Kidney glomerular epithelial cell (primary cell): ENCODE results near the gene VCP.
A peak's percentile ranks its signal among the peaks of the same experiment; 100 is the strongest.

Source experiments
- DNase-seq: peaks from one replicate; lab custom pipeline; 2025; lab: John Stamatoyannopoulos, UW

The VCP gene

GRCh38 chr9:35103660-35104191 lies 31.3 kb upstream of the VCP start:
- no peak for DNase-seq

GRCh38 chr9:35102769-35103659 lies 30.6 kb upstream of the VCP start, which contains the start of gene STOML2:
Gene STOML2 (minus strand): TSS chr9:35103131. CDS start chr9:35103094, 37 bp downstream.
- peak; percentile 92 for DNase-seq

- DNase-seq, result no peak
Observed at GRCh38 chr9:35102465-35102768, 30.0 kb upstream of the VCP start.

- DNase-seq, result no peak
Observed at GRCh38 chr9:35097573-35097972, 25.1 kb upstream of the VCP start.

GRCh38 chr9:35096035-35096849 lies 23.8 kb upstream of the VCP start, which contains the start of gene PIGO:
Gene PIGO (minus strand): TSS chr9:35096591. CDS start chr9:35095565, 1,026 bp downstream.
- peak; percentile 59 for DNase-seq

- no peak for DNase-seq
Observed at GRCh38 chr9:35091536-35091935, 19.1 kb upstream of the VCP start.

GRCh38 chr9:35089434-35089833 lies 17.0 kb upstream of the VCP start:
- DNase-seq, result no peak

GRCh38 chr9:35085078-35085477 lies 12.7 kb upstream of the VCP start:
- no peak for DNase-seq

- peak; percentile 89 for DNase-seq
Observed at GRCh38 chr9:35079426-35080341, 7.3 kb upstream of the VCP start, which contains the start of gene FANCG. Gene FANCG (minus strand): TSS chr9:35079942. CDS start chr9:35079524, 418 bp downstream.

- no peak for DNase-seq
Observed at GRCh38 chr9:35079041-35079425, 6.6 kb upstream of the VCP start.

GRCh38 chr9:35078066-35078465 lies 5.6 kb upstream of the VCP start:
- no peak for DNase-seq

- DNase-seq, result no peak
Observed at GRCh38 chr9:35076848-35077247, 4.4 kb upstream of the VCP start.

- no peak for DNase-seq
Observed at GRCh38 chr9:35075358-35075757, 2.9 kb upstream of the VCP start.

GRCh38 chr9:35074791-35075190 lies 2.4 kb upstream of the VCP start:
- DNase-seq, result no peak

GRCh38 chr9:35074141-35074540 lies 1.7 kb upstream of the VCP start:
- DNase-seq, result no peak

GRCh38 chr9:35073279-35073612 lies 821 bp upstream of the VCP start:
- DNase-seq, result no peak

- peak; percentile 74 for DNase-seq
Observed at GRCh38 chr9:35071814-35072460, 488 bp downstream of the VCP start.

- DNase-seq, result peak; percentile 39
Observed at GRCh38 chr9:35070823-35071813, 1.3 kb downstream of the VCP start.

GRCh38 chr9:35069020-35069419 lies 3.4 kb downstream of the VCP start:
- DNase-seq, result no peak

GRCh38 chr9:35067056-35067455 lies 5.4 kb downstream of the VCP start:
- DNase-seq, result no peak
